ENCODE results near the gene MED26.

- TF ChIP-seq XRCC5 (optimal IDR thresholded peaks at IDR 0.05; ENCODE audit: low read length) (no peak), EHMT2 (IDR thresholded peaks at IDR 0.05; ENCODE audit: borderline replicate concordance, low read depth, low read length) (no peak)
- TF ChIP-seq, protein P1, sequence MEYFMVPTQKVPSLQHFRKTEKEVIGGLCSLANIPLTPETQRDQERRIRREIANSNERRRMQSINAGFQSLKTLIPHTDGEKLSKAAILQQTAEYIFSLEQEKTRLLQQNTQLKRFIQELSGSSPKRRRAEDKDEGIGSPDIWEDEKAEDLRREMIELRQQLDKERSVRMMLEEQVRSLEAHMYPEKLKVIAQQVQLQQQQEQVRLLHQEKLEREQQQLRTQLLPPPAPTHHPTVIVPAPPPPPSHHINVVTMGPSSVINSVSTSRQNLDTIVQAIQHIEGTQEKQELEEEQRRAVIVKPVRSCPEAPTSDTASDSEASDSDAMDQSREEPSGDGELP (IDR thresholded peaks at IDR 0.05; ENCODE audit: borderline replicate concordance, low read depth), result no peak
Observed at GRCh38 chr19:16631465-16631864, 3.5 kb upstream of the MED26 start.
